HG03469 (cell line): Measurements from ENCODE around the gene RNF4.
A peak's percentile ranks its signal among the peaks of the same experiment; 100 is the strongest.

Experiments used
- ATAC-seq: cut with Tn5 transposase; IDR thresholded peaks from one replicate; pipeline ENCODE4 v1.9.1; 2021; ENCODE audit warnings: mild to moderate bottlenecking, moderate library complexity, moderate number of reproducible peaks; ENCODE audit not compliant: unreplicated experiment

The RNF4 gene

DNA sequence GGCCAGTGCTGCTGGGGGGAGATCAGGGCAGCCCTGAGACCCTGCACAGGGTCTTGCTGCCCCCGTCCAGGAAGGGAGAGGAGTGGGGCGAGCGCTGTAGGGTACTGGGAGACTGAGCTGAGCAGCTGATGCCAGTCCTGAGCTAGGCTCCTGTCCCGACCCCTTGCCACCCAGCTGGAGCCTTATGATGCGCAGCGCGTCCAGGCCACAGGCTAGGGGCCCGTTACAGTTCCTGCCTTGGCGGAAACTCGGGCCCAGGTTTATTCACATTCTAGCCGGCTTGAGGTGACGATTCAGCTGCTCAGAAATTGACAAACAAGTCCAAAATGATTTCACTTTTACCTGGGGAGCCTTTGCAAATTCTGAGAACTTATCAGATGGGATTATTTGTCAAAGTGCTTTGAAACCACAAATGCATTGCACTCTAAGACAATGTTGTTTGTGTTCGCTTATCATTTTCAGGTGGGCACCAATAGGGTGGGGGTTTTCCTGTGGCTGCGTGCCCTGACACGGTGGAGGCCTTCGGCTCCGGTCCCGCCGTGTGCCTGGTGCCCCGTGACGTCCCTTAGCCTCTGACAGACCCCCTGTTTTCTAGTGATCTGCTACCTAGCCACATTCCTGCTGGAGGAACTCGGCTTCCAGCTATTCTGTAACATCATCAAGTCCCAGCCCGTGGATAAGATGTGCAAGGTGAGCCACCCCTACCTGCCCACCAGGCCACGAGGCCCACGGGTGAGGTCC, 31.3 kb upstream of the RNF4 start:
- no peak for ATAC-seq

DNA sequence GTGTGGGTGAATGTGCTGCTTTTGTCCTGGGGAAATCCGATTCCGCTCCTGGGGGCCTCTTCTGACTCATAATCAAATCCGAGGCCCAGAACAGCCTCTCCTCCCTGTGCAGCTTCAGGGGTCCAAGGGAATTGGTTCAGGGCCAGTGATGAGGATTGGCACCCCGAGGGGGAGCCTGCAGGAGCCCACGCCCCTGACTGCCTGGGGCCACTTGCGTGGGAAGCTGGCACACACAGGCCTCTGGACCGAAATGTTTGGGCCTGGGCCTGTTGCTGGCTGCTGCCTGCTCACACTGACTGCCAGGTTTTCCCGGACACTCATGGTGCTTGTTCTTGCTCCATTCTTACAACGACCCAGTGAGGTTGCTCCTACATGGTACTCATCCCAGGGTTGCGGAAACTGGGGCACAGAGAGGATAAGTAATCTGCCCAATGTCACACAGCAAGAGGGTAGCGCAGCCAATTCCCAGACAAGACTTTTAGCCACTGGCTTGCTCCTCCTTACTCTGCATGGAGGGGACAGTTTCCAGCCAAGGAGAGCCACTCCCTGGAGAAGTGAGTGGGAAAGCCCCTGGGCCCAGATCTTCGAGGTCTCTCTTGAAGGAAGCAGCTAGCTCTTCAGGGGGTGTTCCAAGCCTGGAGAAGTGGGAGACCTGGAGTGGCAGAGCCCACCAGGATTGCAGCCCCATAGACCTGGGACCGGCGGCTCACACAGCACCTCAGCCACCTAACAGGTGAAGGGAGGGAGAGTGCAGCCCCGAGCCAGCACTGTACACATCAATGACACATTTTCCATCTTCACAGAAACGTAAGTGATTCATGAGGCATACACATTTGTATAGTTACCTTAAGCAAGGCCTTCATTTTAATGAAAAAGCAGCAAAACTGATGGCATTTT, 29.8 kb upstream of the RNF4 start:
- no peak for ATAC-seq

DNA sequence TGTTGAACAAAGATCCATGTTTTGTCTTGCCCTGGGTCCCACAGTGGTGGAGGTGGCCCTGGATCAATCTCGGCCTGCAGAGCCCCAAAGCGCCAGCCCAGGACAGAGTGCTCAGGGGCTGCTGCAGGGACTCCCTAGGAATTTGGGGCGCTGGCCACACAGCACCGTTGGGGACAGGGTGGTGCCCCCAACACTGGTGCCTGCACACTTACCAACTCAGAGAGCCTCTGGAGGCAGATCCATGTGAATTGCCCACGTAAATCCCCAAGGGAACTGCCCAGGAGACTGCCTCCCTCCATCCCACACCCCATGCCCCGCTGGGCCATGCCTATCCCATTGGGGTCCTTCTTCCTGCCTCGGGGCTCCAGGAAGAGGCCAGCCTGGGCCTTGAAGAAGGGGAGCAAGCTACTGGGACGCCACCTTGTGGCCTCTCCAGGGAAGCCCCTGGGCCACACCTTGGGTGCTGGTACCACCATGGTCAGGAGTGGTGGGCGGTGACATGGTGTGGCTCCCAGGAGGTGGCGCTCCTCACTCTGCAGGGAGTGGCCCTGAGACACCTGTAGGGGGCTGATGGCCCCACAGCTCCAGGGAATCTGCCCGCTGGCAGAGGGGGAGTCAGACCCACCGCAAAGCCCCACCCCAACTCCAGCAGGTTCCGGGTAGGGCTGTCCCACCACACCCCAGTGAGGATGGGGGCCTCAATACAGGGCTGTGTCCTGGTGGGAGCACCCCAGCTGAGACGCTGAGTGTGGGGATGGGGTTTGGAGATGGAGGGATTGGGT, 27.3 kb upstream of the RNF4 start:
- ATAC-seq = peak; percentile 54

DNA sequence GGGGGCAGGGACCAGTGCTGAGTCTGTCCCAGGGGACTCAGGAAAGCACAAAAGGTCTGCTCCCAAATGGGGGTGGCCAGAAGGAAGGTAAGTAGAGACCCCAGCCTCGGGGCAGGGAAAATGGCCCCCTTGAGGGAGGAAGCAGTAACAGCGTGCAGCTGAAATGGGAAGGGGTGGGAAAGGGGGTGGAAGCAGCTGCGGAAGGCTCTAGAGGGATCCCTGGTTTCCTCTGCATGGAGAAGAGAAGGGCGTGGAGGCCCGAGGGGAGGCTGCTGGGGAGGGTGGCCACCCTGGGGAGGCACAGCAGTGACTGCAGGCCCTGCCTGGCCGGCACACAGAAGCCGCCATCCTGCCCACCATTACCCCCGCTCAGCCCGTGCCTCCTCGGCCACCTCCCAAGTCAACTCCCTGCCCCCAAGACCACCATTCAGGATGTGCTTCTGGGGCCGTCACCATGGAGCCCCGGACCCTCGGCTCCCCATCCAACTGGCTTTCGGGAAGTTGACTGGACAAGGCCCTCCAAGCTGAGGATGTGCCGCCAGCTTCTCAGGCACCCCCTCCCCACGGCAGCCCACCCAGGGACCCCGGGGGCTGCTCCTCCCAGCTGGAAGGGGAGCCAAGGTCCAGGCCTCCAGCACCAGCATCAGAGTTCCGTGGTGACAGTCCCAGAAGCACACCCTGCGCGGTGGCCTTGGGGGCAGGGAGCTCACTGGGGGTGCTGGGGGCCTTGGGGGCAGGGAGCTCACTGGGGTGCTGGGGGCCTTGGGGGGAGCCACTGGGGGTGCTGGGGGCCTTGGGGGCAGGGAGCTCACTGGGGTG, 26.5 kb upstream of the RNF4 start:
- no peak for ATAC-seq

DNA sequence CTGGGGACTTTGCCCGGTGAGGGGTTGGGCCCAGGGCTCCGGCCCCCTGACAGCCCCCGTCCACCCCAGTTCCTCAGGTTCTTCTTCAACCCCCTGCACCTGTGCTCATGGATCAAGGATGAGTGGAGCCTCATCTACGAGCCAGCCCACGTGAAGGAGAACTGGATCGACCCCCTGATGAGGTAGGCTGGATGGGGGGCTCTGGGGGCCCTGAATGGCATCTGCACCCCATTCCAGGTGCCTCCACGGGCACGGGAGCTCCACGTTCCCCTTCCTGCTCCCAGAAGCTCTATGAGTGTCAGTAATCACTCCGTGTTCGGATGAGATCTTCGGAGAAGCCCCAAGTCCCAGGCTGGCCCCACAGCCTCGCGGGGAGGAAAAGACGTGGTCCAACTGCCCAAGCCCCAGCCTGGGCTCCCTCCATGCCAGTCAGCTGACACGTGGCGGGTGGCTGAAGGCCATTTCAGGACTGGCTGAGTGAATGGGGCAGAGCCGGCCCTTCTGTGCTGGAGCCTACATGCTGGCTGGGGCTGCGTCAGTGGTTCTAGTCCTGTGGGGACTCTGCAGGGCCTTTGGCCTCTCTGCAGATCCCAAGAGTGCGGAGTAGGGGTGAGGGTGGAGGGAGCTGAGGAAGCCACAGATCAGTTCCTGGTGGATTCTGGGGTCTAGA, 25.7 kb upstream of the RNF4 start:
- ATAC-seq = no peak

DNA sequence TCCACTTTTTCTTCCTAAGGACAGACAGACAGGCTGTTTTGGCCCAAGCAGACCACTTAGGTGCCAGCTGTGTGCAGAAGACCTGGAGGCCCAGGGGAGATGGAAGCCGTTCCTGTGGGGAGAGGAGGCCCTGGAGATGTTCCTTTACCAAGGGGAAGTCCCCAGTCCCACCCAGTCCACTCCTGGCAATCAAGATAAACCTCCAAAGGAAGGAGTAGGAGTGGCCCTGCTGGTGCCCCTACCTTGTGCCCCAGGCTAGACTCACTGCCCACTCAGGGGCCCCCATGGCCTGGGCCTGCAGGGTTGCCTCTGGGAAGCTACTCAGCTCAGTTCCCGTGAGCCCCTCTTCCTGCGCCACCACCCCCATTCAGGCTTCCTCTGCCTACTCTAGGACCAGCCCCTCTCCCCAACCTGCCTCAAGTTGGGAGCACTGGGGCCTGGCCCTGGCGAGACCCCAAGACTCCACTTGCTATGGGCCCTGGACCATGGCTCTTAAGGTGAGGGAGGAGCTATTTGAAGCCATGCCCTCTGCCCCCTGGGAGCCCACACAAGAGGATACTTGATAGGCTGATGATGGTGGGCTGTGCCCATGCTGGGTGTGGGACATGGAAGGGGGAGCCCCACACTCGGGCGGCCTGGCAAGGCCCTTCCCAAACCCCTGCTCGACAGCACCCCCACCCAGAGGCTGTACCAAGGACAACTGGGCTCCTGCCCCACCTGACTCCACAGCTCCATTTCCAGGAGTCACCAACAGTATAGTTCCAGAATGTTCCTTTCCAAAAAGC, 24.8 kb upstream of the RNF4 start:
- no peak for ATAC-seq

DNA sequence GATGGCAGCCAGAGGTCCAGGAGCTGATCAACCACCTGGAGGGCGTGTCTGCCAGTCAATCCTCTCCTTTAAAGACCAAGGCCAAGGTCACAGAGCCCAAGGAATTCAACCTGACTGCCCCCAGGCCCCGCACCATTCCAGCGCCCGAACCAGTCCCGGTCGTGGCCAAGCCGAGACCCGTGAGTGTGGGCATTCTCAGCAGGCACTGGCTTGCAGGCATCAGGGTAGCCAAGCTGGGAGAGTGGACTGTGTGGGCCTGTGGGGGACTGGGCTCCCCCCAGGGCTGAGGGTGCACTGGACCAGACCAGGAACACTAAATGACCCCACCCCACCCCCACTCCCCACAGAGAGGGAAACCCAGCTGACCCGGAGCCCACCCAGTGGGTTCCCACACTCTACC, 23.8 kb upstream of the RNF4 start:
- ATAC-seq = no peak

DNA sequence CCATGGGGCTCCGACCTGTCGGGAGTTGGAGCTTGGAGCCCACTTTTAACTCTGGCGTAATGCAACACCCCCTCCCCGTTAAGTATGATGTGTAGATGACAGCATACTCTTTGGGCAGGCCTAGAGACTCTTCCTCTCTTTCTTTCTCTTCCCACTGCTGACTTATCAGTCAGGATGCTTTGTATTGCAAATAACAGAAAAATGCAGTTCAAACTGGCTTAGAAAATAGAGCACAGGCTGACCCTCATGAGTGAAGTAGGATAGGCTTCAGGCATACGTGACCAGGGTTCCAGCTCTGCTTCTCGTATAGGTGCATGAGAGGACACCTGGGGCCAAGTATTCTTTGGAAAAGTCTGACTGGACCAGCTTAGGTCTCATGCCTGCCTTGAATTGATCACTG, 23.3 kb upstream of the RNF4 start:
- ATAC-seq = no peak

DNA sequence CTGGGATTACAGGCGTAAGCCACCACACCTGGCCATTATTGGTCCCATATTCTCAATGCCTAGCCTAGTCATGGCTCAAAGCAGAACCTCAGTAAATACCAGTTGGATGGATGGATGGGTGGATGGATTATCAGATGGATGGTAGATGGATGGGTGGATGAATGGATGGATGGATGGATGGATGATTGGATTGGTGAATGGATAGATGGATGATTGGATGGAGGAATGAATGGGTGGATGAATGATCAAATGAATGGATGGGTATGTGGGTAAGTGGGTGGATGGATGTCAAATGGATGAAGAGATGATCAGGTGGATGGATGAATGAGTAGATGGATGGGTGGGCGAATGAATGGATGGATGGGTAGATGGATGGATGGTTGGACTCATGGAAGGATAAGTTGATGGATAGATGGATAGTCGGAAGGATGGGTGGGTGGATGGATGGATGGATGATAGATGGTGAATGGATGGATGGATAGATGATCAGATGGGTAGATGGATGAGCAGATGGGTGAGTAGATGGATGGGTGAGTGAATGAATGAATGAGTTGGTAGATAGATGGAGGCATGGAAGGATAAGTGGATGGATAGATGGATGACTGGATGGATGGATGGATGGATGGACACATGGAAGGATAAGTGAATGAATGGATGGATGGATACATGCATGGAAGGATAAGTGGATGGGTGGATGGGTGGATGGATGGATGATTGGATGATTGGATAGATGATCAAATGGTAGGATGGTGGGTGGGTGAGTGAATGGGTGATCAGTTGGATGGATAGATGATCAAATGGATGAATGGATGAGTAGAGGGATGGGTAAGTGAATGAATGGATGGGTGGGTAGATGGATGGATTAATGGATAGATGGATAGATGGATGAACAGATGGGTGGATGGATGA, 22.0 kb upstream of the RNF4 start:
- no peak for ATAC-seq

DNA sequence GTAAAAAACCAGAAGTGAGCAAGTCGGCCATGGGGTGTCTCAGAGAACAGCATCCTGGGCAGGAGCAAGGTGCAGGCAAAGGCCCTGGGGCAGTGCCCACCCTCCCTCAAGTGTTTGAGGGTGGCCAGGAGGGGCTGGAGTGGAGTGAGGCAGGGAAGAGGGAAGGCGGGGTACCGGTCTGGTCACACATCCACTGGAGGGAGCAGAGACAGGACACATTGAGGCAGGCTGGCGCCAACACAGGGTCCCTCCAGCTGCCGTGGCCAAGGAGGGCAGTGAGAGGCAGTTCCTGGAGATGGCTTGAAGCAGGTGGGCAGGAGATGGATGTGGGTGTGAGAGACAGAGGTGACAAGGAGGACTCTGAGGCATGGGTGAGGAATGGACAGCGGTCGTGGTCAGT, 20.3 kb upstream of the RNF4 start:
- ATAC-seq = no peak

DNA sequence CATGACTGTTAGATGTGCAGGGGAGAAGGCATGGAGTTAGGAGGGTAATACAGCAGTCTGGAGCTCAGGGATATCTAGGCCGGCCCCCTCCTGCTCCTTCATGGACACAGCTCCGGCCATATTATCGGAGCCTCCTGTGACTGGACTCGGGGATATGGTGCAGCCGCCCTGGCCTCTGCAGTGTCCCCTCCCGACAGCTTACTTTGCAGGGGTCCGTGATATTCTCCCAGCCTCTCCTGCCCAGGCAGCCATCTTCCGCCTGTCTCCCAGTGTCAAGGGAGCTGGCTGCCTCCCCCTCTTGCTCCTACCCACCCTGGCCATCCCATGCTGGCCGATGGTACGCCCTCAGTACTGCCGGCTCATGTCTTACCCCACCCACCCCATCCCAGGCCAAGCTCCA, 19.9 kb upstream of the RNF4 start:
- ATAC-seq = no peak

DNA sequence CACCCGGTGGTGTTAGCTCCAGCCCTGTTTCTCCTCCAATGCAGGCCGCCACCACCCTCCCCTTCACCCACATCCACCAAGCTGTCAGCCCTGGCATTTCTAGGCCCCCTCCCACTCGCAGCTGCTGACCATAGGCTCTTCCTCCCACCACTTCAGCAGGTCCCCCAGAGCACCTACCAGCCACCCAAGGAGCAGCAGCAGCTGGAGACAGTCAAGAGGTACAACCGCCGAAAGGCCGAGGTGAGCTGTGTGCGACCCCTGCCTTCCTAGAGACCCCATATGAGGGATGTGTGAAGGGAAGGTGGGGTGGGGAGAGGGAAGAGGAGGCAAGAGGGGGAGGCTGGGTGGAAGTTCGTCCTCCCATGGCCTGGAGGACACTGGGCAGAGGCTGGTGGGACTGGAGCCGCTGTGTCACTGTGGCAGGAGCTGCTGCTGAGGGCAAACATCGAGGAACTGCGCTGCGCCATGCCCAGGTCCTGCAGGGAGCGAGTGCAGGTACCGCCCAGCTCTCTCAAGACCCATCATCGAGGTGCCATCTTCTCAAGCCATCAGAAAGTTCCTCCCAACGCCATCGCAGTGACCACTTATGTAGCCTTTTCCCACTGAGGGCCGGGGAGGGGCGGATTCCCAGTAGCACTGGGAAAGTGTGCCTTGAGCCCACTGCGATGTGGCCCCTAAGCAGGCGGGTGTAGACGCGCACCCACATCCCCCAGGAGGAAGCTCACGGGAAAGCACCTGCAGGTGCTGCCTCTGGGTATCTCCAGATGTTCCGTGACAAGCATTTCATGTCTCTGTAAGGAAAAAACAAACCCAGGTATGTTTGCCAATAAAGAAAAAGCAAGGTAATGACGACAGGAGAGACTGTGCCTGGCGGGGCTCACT, 19.2 kb upstream of the RNF4 start:
- no peak for ATAC-seq

DNA sequence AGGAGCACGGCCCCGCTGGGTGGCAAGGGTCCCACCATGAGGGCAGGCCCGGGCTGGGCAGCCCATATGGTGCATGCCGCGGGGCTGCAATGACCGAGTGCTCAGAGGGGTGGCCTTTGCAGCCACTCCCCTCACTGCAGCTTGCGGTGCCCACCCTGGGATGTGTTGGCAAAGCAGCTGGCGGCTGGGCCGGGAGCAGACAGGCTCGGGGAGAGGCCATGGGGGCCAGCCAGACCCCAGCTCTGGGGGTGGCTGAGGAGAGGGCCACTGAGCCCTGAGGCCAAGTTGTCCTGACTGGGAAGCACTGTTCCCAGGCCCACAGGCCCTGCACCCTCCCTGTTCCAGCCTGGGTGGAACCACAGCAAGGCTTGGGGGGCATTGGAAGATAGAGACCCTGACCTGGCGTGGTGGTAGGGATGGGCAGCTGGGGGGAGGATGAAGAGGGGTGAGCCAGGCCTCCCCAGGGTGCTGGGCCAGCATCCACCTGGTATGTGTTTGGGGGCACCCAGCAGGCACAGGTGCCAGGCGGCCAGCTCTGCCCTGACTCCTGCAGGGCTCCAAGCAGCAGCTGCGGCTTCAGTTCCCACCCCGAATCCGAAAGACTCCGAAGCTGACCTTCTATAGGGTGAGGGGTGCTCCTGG, 18.4 kb upstream of the RNF4 start:
- ATAC-seq = no peak

DNA sequence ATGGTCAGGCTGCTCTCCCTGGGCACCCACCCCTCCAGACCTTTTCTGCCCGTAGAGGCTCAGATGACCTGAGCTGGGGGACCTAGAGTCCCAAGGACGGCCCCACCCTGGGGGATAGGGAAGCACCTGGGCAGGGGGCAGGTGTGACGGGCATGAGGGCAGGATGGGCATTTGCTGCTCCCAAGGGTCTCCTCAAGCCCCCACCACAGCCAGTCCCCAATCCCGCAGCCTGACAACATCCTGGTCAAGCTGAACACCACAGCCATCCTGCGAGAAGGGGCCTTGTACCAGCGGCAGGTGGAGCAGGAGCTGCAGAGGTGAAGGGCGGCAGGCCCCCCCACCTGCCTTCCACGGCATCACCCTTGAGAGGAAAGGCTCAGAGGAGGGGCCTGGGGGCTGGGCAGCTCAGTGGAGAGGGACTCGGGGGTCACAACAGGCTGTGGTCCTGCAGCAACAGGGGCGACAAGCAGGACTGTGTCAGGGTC, 17.8 kb upstream of the RNF4 start:
- no peak for ATAC-seq

DNA sequence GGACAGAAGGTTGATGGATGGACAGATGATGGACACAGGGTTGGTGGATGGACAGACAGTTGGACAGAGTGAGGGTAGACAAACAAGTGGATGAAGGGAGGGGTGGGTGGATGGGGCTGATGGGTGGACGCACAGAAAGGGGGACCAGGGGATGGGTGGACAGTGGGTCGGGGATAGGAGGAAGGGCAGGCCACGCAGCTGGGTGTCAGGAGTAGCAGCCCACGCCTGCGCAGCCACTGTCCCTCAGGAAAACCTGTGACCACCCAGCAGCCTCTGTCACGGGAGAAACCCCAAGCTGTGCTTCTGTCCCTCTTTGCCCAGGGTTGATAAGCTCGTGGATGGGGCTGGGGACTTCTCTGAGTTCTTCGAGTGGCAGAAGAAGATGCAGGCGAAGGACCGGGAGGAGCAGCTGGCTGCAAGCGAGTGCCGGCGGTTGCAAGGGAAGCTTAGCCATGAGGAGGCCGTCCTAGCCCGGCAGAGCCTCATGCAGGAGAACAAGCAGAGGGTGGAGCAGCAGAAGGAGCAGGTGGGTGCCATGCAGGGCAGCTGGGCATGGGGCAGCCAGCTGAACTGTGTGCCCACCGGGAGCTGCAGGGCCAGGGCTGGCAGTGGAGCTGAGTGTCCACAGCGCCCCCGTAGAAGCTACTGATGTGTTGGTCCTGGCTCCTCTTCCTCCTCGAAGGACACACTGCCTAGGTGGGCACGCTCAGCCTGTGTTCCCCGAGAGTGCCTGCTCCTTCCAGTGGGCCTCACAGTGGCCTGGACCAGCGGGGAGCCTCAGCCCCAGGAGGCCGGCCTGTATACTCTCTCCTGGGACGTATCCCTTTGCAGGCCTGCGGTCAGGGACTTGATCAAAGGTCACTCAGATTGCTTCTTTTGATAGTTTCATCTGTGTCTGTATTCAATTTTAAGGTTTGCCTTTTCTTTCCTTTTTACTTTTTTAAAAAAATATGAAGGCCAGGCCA, 16.8 kb upstream of the RNF4 start:
- no peak for ATAC-seq
